K562 (cell line): ENCODE results near the gene FAM78B.

Source experiments
- CEBPB ChIP-seq: fragments of 450-650 bp; IDR thresholded peaks from 2 replicates; pipeline ENCODE4 v1.6.1; 2016; ENCODE audit warnings: missing genetic modification characterization, missing compliant biosample characterization
- ERF ChIP-seq: fragments of 450-650 bp; formaldehyde crosslinking; IDR thresholded peaks from 2 replicates; pipeline ENCODE4 v1.4.0; 2020; ENCODE audit warnings: mild to moderate bottlenecking, mixed read lengths
- NFYB ChIP-seq: IDR thresholded peaks from 2 replicates; pipeline ENCODE4 v1.6.1; 2011; ENCODE audit warnings: mild to moderate bottlenecking, moderate library complexity; ENCODE audit not compliant: insufficient read length; ENCODE audit errors: extremely low read depth
- RUNX1 ChIP-seq: sonication (generic); IDR thresholded peaks from 2 replicates; pipeline ENCODE4 v1.6.1; 2016; ENCODE audit warnings: antibody characterized with exemption, low read depth

GRCh38 chr1:166193057-166193698 is 26.4 kb upstream of the FAM78B start:
- TF ChIP-seq ERF (CRISPR knock-in tag) (no peak), NFYB (no peak), RUNX1 (no peak), CEBPB (no peak)
